GM12875 (cell line): Measurements from ENCODE around the gene PPARD.
"Not testable (repeated sequence)": the region's sequence is repeated elsewhere in the genome, so short reads cannot be mapped to it uniquely, and the experiment has no call there.

Source experiments
- H3K4me3 ChIP-seq: one replicate; pipeline ENCODE4 v1.5.1; 2011; ENCODE audit warnings: low read depth, low read length, control low read depth
- TF ChIP-seq, protein P1 (sequence below): IDR thresholded peaks from 2 replicates; pipeline ENCODE4 v1.5.1; 2011; ENCODE audit warnings: low read depth, mild to moderate bottlenecking, control low read depth, inconsistent platforms, low read length, moderate library complexity, borderline replicate concordance; ENCODE audit not compliant: insufficient read depth

PPARD gene

DNA sequence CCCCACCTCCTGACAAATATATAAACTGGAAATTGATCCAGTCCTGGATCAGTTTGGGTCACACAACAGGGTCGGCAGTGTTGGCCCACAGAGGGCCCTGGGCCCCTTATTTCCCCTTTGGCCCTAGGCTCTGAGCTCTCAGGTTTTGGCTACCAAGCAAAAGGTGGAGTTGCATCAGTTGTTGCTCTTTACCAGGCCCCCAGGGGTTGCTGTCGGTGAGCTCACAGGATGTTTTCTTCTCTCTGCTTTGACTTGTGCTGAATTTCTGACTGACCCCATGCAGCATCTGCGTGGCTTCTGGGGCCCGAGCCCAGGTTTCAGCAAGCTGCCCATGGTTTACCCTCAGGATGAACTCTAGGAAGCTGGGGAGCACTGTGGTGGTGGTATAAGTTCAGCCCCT lies 44.6 kb downstream of the PPARD start:
- TF ChIP-seq, protein P1, sequence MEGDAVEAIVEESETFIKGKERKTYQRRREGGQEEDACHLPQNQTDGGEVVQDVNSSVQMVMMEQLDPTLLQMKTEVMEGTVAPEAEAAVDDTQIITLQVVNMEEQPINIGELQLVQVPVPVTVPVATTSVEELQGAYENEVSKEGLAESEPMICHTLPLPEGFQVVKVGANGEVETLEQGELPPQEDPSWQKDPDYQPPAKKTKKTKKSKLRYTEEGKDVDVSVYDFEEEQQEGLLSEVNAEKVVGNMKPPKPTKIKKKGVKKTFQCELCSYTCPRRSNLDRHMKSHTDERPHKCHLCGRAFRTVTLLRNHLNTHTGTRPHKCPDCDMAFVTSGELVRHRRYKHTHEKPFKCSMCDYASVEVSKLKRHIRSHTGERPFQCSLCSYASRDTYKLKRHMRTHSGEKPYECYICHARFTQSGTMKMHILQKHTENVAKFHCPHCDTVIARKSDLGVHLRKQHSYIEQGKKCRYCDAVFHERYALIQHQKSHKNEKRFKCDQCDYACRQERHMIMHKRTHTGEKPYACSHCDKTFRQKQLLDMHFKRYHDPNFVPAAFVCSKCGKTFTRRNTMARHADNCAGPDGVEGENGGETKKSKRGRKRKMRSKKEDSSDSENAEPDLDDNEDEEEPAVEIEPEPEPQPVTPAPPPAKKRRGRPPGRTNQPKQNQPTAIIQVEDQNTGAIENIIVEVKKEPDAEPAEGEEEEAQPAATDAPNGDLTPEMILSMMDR, result no peak
- H3K4me3 ChIP-seq, result no peak overlapping the region

DNA sequence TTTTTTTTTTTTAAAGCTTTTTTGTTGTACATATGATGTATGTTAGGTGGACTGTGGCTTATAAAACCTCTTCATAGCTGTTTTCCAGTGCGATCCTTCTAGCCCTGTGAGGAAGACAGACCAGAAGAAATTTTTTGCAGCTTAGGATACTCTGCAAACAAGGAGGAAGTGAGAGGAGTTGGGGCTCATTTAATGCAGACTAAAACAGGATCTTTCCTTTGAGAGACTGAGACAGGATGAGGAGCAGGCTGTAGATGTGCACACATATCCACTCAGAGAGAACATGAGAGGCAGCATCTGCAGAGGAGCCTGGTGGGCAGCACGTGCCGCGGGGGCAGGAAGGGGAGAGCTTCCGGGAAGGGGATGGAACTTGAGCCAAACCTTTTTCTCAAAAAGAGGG lies 45.7 kb downstream of the PPARD start:
- TF ChIP-seq, protein P1, result no peak
- H3K4me3 ChIP-seq, result no peak overlapping the region

DNA sequence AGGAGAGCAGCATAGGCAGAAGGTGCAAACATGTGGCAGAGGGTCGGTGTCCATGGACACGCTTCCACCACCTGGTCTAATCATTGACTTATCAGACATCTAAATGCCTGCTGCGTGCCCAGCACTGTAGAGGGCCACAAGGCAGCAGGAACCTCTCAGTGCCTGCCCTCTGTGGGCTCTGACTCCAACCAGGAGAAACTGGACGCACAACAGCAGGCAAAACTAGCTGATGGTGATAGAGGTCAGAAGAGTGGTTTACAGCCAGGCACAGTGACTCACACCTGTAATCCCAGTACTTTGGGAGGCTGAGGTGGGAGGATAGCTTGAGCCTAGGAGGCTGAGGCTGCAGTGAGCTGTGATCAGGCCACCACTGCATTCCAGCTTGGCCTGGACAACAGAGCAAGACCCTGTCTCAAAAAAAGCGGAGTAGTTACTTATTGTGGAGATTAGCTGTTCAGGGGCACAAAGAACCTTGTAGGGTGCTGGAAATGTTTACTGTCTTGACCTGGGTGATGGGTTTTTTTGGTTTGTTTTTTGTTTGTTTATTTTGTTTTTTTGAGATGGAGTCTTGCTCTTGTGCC lies 46.5 kb downstream of the PPARD start:
- TF ChIP-seq, protein P1, result no peak

DNA sequence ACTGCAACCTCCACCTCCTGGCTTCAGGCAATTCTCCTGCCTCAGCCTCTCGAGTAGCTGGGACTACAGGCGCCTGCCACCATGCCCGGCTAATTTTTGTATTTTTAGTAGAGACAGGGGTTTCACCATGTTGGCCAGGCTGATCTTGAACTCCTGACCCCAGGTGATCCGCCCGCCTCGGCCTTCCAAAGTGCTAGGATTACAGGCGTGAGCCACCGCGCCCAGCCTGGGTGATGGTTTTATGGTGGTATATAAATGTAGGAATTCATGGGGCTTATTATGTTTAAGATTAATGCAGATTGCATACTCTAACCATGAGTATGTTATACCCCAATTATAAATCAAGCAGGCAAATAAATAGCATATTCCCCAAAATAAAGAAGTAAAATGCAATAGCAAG lies 47.0 kb downstream of the PPARD start:
- H3K4me3 ChIP-seq, result not testable (repeated sequence)

More for the DNA sequence above, 46.5 kb downstream of the PPARD start:
- H3K4me3 ChIP-seq, result no peak overlapping the region

DNA sequence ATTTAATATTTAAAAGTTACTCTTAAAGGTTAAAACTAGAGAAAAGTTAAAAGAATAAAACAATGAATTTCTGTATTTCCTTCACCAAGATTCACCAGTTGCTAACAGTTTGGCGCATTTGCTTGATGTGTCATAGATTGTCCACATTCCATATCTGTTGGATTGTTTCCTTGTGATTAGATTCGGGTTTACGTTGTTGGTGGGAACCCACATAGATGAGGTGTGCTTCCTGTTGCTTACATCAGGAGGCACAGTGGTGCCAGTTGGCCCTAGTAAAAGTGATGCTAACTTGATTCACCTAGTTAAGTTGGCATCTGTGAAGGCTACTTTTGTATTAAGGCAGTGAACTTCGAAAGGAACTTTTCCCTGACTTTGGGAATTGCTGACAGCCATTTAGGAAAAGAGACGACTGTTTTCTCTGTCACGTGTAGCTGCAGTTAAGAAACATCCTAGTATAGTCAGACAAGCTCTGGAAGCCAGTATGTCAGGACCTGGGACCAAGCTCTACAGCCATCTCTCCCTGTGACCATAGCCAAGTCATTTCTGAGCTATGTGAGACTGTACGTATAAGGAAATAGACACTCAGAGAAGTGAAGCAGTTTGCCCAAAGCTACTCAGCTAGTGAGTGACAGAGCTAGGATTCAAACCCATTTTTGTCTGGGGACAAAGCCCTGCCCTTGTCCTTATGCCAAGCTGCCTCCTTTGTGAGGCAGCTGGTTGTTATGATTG lies 49.0 kb downstream of the PPARD start:
- TF ChIP-seq, protein P1, result no peak
- H3K4me3 ChIP-seq, result no peak overlapping the region

DNA sequence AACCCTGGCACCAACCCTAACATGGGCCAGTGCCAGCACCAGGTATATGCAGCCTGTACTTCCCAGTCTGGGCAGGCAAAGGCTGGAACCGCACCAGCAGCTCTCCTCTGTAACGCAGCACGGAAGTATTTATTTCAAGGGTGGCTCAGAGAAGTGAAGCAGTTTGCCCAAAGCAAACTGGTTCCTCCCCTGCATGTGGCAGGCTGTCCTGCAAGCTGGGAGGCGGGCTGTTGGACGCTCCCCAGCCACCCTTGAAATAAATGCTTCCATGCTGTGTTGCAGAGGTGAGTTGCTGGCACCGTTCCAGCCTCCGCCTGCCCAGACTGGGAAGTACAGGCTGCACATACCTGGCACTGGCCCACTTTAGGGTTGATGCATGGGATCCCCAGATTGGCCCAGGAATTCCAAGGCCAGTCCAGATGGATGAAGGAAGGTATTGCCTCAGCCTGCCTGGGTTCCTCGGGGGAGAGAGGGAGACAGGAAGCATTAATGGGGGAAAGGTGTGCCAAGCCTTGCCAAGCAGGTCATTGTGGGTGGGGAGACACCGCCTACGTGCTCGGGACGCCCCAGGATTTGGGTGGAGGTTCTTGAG lies 49.8 kb downstream of the PPARD start:
- TF ChIP-seq, protein P1, result no peak
- no peak overlapping the region for H3K4me3 ChIP-seq

DNA sequence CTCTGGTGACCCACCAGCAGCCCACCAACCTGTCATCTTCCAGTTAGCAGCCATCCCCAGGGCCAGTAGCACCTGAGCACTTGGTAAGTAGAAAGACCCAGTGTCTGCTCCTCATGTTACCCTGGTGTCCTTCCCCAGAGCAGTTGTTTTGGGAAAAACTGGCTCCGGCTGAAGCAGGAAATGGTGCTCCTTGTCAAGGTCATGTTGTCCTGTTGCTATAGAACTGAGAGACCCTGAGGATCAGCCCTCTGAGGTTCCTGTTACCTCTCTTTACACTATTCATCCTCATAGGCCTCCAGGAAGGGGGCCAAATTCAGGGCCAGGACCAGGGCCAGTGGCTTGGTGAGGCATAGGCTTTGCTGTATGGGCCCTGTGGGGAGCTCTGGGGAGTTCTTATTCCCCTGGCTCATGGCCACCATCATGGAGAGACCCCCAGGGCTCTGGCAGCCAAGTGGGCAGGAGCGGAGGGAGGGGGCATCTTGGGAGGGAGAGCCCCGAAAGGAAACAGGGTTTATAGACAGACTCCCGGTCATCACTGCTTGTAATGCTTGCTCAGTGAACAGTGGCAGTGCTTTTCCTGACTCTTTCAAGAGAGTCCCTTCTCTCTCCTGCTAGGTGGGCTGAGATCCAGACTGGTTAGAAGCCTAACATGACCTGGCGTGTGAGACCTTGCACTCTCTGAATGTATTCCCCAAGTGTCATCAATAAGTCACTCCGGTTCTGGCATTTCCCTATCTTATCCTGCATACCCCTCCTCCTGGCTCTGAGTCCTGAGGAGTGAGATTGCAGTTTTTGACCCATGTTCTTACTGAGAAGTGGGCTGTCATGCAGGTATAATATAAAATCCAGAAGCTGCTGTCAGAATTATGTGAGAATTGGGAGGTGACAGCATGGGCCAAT lies 50.7 kb downstream of the PPARD start:
- TF ChIP-seq, protein P1, result no peak
- no peak overlapping the region for H3K4me3 ChIP-seq
